Activated CD4-positive, alpha-beta T cell treated with anti-CD3 and anti-CD28 coated beads, Interleukin-2, amount 50 U/mL, for 1 hour (primary cell): ENCODE data around the gene SCD5.
A peak's percentile ranks its signal among the peaks of the same experiment; 100 is the strongest.

Experiments
- DNase-seq: peaks from one replicate; pipeline ENCODE4 v3.0.0-alpha.2; 2020

The SCD5 gene

GRCh38 chr4:82758701-82759685 is 39.6 kb downstream of the SCD5 start:
- no peak for DNase-seq

GRCh38 chr4:82756061-82756460 is 42.5 kb downstream of the SCD5 start:
- no peak for DNase-seq

- DNase-seq: no peak
Measured at GRCh38 chr4:82755650-82756049, 42.9 kb downstream of the SCD5 start.

- no peak for DNase-seq
Measured at GRCh38 chr4:82754513-82755165, 44.0 kb downstream of the SCD5 start.

GRCh38 chr4:82753725-82754410 is 44.7 kb downstream of the SCD5 start:
- DNase-seq: no peak

GRCh38 chr4:82753238-82753637 is 45.4 kb downstream of the SCD5 start:
- DNase-seq: no peak

- no peak for DNase-seq
Measured at GRCh38 chr4:82748810-82749470, 49.7 kb downstream of the SCD5 start.

GRCh38 chr4:82747686-82748575 is 50.7 kb downstream of the SCD5 start:
- no peak for DNase-seq

- no peak for DNase-seq
Measured at GRCh38 chr4:82746705-82747574, 51.7 kb downstream of the SCD5 start.

GRCh38 chr4:82745173-82745842 is 53.3 kb downstream of the SCD5 start:
- no peak for DNase-seq

- DNase-seq: no peak
Measured at GRCh38 chr4:82744284-82744968, 54.2 kb downstream of the SCD5 start.

- DNase-seq: no peak
Measured at GRCh38 chr4:82741188-82741587, 57.4 kb downstream of the SCD5 start.

GRCh38 chr4:82739287-82740190 is 59.1 kb downstream of the SCD5 start:
- DNase-seq: peak; percentile 39

- DNase-seq: no peak
Measured at GRCh38 chr4:82737354-82737753, 61.2 kb downstream of the SCD5 start.

- no peak for DNase-seq
Measured at GRCh38 chr4:82733636-82734035, 65.0 kb downstream of the SCD5 start.

- no peak for DNase-seq
Measured at GRCh38 chr4:82728301-82728700, 70.3 kb downstream of the SCD5 start.

- no peak for DNase-seq
Measured at GRCh38 chr4:82726596-82726995, 72.0 kb downstream of the SCD5 start.

GRCh38 chr4:82721819-82722423 is 76.7 kb downstream of the SCD5 start:
- DNase-seq: peak; percentile 1
